Activated gamma-delta T cell treated with anti-CD3 and anti-CD28 coated beads, Interleukin-2, amount 50 U/mL, for 16 hours (primary cell): ENCODE measurements around the gene TSSK2.

Experiments used
- DNase-seq: peaks from one replicate; pipeline ENCODE4 v3.0.0-alpha.2; 2020; ENCODE audit warnings: low read depth

TSSK2 gene

GRCh38 chr22:19169947-19170318 lies 38.8 kb downstream of the TSSK2 start:
- no peak for DNase-seq

GRCh38 chr22:19172213-19173046 lies 41.3 kb downstream of the TSSK2 start:
- DNase-seq, result no peak

GRCh38 chr22:19173047-19174035 lies 42.2 kb downstream of the TSSK2 start:
- DNase-seq, result no peak

GRCh38 chr22:19174106-19175025 lies 43.3 kb downstream of the TSSK2 start:
- no peak for DNase-seq

- no peak for DNase-seq
These were observed 44.0 kb downstream of the TSSK2 start for GRCh38 chr22:19175026-19175601.

GRCh38 chr22:19175602-19176174 lies 44.6 kb downstream of the TSSK2 start:
- no peak for DNase-seq

GRCh38 chr22:19176175-19176643 lies 45.1 kb downstream of the TSSK2 start:
- DNase-seq, result no peak

GRCh38 chr22:19176732-19177131 lies 45.6 kb downstream of the TSSK2 start:
- DNase-seq, result no peak

GRCh38 chr22:19177164-19178064 lies 46.3 kb downstream of the TSSK2 start:
- no peak for DNase-seq

GRCh38 chr22:19178065-19178656 lies 47.1 kb downstream of the TSSK2 start:
- peak; percentile 35 for DNase-seq

GRCh38 chr22:19178657-19179496 lies 47.8 kb downstream of the TSSK2 start, which contains the start of gene SLC25A1:
Gene SLC25A1 (minus strand): TSS chr22:19178736. CDS start chr22:19178673, 63 bp downstream.
- DNase-seq, result peak; percentile 57

- DNase-seq, result no peak
These were observed 48.5 kb downstream of the TSSK2 start for GRCh38 chr22:19179497-19180048.

GRCh38 chr22:19180234-19180633 lies 49.1 kb downstream of the TSSK2 start:
- no peak for DNase-seq

GRCh38 chr22:19180740-19181410 lies 49.8 kb downstream of the TSSK2 start:
- DNase-seq, result no peak

GRCh38 chr22:19181786-19182471 lies 50.8 kb downstream of the TSSK2 start:
- no peak for DNase-seq
